ENCODE measurements around the gene TULP4.

The TULP4 gene

DNA sequence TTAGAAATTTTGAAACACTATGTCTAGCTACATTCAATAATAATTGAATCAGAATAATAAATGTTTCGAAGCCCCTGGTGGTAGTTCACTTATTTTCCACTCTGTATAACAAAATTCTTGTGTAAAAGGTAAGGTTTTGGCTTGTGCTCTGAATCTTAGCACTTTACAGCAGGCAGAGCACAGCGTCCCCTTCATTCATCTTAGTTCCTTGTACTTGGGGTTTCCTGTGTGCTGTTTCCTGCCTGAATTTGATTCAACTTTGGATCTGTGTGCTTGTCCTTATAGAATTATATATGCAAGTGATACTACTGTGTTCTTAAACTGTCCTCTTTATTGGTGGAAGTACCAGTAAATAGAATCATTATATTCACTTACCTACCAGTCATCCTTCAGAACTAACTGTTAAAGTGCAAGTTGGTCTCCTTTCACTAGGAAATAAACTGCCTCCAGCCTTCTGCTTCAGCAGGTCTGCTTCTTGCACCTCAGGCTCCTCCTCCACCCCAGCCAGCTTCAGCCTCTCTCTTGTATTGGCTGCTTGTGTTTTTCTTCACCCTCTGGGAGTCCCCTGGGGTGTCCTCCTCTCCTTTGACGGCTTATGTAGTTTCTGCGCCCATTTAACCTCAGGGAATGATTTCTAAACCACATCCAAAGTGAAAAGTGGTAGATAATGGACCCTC is 28.8 kb upstream of the TULP4 start:
- Histone ChIP-seq H3K4me3 (ENCODE audit: low read depth in 1 of 2, low read length in 2 of 2) (no peak overlapping the region), H3K27ac (ENCODE audit: low read length) (peak overlapping the region; percentile 88), H3K4me1 (ENCODE audit: control insufficient read depth in 1 of 2, insufficient read depth in 2 of 2, low read length in 2 of 2) (peaks cover 4 to 23% of the 10 kb centered on the region in 2 donors)

DNA sequence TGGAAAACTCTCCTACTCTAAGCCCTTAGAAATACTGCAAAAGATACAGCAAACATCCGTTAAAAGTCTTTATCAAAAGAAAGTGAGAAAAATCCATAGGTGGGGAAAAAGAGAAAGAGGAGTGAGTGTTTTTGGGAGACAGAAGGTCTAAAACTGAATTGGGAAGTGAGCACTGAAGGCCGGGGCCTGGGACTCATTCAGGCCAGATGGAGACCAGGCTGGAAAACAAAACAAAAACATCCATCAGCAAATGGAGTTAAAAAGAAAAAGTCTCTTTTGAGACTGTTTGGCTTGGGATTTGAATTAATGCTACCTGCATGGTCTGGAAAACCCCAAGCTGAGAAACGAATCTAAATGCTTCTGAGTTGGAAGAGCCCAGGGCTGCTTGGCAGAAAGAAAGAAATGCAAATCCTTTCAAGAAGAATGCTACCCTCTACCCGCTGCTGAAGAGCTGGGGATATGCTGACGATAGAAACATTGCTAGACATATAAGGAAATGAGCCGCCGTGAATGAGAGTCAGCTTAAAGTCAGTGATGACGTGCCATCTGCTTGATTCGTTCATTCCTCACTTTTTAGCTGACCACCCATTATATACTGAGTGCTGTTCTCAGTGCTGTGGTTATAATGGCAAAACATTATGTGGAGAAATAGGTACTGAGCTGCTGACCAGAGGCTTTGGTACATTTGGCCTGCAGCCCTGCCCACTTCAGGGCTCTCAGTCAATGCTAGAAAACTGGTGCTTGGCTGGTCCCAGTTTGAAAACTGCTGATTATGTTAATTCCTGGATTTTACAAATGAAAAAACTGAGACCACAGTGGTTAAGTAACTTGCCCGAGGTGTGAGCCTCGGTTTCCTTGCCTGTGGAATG is 28.0 kb upstream of the TULP4 start:
- no peaks in the 10 kb centered on the region for H3K9me3 ChIP-seq (ENCODE audit: control insufficient read depth in 1 of 2, low read length in 2 of 2)
- no peaks in the 10 kb centered on the region for H3K36me3 ChIP-seq (ENCODE audit: control insufficient read depth in 1 of 2, insufficient read depth in 2 of 2, low read length in 2 of 2)
- peak overlapping the region; percentile 88 for H3K27ac ChIP-seq (ENCODE audit: low read length)
- no peak overlapping the region for H3K4me3 ChIP-seq (ENCODE audit: low read depth in 1 of 2, low read length in 2 of 2)
- H3K27me3 ChIP-seq (ENCODE audit: low read depth, low read length) = no peaks in the 10 kb centered on the region
- peaks cover 4 to 23% of the 10 kb centered on the region in 2 donors for H3K4me1 ChIP-seq (ENCODE audit: control insufficient read depth in 1 of 2, insufficient read depth in 2 of 2, low read length in 2 of 2)

More for the DNA sequence above, 28.8 kb upstream of the TULP4 start:
- Histone ChIP-seq H3K27me3 (ENCODE audit: low read depth, low read length) (no peaks in the 10 kb centered on the region), H3K9me3 (ENCODE audit: control insufficient read depth in 1 of 2, low read length in 2 of 2) (no peaks in the 10 kb centered on the region), H3K36me3 (ENCODE audit: control insufficient read depth in 1 of 2, insufficient read depth in 2 of 2, low read length in 2 of 2) (no peaks in the 10 kb centered on the region)

DNA sequence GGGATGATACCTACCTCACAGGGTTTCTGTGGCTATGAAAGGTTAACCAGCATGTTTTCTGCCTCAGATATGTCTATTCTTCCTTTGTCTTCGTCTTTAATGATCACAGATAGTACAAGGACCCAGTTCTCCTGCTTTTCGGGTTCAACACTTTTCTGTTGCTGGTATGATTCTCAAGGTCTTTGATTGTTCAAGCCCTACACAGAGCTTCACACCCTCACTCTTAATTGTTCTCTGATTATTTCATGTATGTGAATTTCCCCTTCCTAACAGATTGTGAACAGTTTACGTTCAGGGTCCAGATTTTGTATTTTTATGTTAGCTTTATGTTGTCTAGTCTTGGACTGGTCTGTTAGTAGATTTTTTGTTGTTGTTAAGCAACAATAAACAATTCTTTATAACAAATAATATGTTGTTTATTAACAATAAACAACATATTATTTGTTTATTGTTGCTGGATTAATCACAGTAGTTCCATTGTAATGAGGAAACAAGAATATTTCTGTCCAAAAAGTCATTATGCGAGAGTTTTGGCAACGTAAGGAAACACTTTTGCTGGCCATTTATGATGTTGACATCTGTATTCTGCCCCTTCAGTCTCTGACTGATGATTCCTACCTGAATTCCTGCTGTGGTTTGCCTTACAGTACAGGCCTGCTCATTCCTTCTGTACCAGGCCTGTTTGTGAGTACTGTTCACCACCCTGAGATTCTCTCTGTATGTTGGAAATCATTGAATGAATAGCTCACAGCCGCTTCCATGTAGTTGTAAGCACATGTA is 27.2 kb upstream of the TULP4 start:
- Histone ChIP-seq H3K36me3 (ENCODE audit: control insufficient read depth in 1 of 2, insufficient read depth in 2 of 2, low read length in 2 of 2) (no peaks in the 10 kb centered on the region), H3K27me3 (ENCODE audit: low read depth, low read length) (no peaks in the 10 kb centered on the region), H3K4me1 (ENCODE audit: control insufficient read depth in 1 of 2, insufficient read depth in 2 of 2, low read length in 2 of 2) (peaks cover 4 to 23% of the 10 kb centered on the region in 2 donors), H3K9me3 (ENCODE audit: control insufficient read depth in 1 of 2, low read length in 2 of 2) (no peaks in the 10 kb centered on the region), H3K4me3 (ENCODE audit: low read depth in 1 of 2, low read length in 2 of 2) (no peak overlapping the region), H3K27ac (ENCODE audit: low read length) (peak overlapping the region; percentile 88)

DNA sequence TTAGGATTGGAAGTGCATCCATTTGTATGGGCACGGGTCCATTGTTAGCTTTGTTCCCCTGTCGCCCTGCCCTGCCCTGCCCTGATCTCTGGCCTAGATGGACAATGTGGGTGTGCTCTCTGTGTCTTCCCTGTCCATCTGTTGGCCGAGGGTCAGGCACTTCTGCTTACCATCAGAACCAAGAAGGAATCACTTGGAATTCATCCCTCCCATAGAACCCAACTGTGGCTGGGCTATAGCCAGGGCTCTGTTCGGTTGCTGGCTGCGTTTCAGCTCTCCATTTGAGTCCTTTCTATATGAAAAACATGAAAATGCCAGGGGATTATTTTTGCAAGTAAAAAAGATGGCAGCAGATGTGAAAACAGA is 26.6 kb upstream of the TULP4 start:
- H3K27me3 ChIP-seq (ENCODE audit: low read depth, low read length) = no peaks in the 10 kb centered on the region
- H3K9me3 ChIP-seq (ENCODE audit: control insufficient read depth in 1 of 2, low read length in 2 of 2) = no peaks in the 10 kb centered on the region
- H3K36me3 ChIP-seq (ENCODE audit: control insufficient read depth in 1 of 2, insufficient read depth in 2 of 2, low read length in 2 of 2) = no peaks in the 10 kb centered on the region
- H3K4me1 ChIP-seq (ENCODE audit: control insufficient read depth in 1 of 2, insufficient read depth in 2 of 2, low read length in 2 of 2) = peaks cover 4 to 23% of the 10 kb centered on the region in 2 donors
- H3K4me3 ChIP-seq (ENCODE audit: low read depth in 1 of 2, low read length in 2 of 2) = no peak overlapping the region
- H3K27ac ChIP-seq (ENCODE audit: low read length) = peak overlapping the region; percentile 54

DNA sequence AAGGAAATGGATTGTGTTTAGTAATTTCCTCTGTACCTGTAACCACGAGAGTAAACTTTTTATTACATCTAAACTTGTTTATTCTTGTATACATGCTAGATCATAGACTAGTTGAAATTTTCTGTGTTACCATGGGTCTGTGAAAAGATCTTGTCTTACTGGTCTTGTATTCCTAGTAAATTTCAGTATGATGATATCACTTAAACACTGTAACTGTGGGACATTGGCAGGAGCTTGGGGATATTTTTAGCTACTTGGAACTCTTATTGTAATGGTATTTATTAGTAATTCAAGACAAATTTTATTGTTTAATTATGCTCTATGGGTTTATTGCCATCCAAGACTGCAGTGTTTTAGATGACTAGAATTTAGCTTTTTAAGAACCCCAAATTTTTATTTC is 25.9 kb upstream of the TULP4 start:
- Histone ChIP-seq H3K27ac (ENCODE audit: low read length) (peak overlapping the region; percentile 54), H3K4me3 (ENCODE audit: low read depth in 1 of 2, low read length in 2 of 2) (no peak overlapping the region), H3K9me3 (ENCODE audit: control insufficient read depth in 1 of 2, low read length in 2 of 2) (no peaks in the 10 kb centered on the region), H3K36me3 (ENCODE audit: control insufficient read depth in 1 of 2, insufficient read depth in 2 of 2, low read length in 2 of 2) (no peaks in the 10 kb centered on the region), H3K4me1 (ENCODE audit: control insufficient read depth in 1 of 2, insufficient read depth in 2 of 2, low read length in 2 of 2) (peaks cover 4 to 23% of the 10 kb centered on the region in 2 donors), H3K27me3 (ENCODE audit: low read depth, low read length) (no peaks in the 10 kb centered on the region)

DNA sequence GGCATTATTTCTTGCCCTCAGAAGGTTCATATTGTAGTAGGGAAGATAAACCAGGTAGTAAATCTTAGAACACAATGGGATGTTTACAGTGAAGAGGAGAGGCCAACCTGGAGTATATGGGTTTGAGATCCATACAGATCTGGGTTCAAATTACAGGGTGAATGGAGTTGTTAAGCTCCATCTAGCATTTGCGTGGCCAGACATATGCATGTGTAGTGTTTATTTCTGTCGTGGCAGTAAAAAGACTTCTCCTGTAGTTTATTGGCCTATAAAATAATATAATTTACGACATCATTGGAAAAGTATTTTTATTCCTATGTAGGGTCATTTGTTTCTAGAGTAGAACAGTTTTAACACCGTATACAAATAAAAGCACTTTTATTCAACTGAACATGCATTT is 25.2 kb upstream of the TULP4 start:
- Histone ChIP-seq H3K9me3 (ENCODE audit: control insufficient read depth in 1 of 2, low read length in 2 of 2) (no peaks in the 10 kb centered on the region), H3K4me3 (ENCODE audit: low read depth in 1 of 2, low read length in 2 of 2) (no peak overlapping the region), H3K27ac (ENCODE audit: low read length) (peak overlapping the region; percentile 54), H3K27me3 (ENCODE audit: low read depth, low read length) (no peaks in the 10 kb centered on the region), H3K4me1 (ENCODE audit: control insufficient read depth in 1 of 2, insufficient read depth in 2 of 2, low read length in 2 of 2) (peaks cover 4 to 23% of the 10 kb centered on the region in 2 donors), H3K36me3 (ENCODE audit: control insufficient read depth in 1 of 2, insufficient read depth in 2 of 2, low read length in 2 of 2) (no peaks in the 10 kb centered on the region)

DNA sequence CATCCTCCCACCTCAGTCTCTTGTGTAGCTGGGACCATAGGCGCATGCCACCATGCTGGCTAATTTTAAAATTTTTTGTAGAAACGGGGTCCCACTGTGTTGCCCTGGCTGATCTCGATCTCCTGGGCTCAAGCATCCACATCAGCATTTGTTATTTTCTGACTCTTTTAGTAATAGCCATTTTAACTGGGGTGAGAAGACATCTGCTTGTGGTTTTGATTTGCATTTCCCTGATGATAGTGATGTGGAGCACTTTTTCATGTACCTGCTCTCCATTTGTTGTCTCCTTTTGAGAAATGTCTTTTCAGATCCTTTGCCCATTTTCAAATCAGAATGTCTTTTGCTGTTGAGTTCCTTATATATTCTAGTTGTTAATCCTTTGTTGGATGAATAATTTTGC is 22.2 kb upstream of the TULP4 start:
- H3K4me3 ChIP-seq (ENCODE audit: low read depth in 1 of 2, low read length in 2 of 2) = no peak overlapping the region
- no peak overlapping the region for H3K27ac ChIP-seq (ENCODE audit: low read length)
- no peaks in the 10 kb centered on the region for H3K27me3 ChIP-seq (ENCODE audit: low read depth, low read length)
- no peaks in the 10 kb centered on the region for H3K9me3 ChIP-seq (ENCODE audit: control insufficient read depth in 1 of 2, low read length in 2 of 2)
- H3K4me1 ChIP-seq (ENCODE audit: control insufficient read depth in 1 of 2, insufficient read depth in 2 of 2, low read length in 2 of 2) = peaks cover 0 to 16% of the 10 kb centered on the region in 2 donors
- no peaks in the 10 kb centered on the region for H3K36me3 ChIP-seq (ENCODE audit: control insufficient read depth in 1 of 2, insufficient read depth in 2 of 2, low read length in 2 of 2)

DNA sequence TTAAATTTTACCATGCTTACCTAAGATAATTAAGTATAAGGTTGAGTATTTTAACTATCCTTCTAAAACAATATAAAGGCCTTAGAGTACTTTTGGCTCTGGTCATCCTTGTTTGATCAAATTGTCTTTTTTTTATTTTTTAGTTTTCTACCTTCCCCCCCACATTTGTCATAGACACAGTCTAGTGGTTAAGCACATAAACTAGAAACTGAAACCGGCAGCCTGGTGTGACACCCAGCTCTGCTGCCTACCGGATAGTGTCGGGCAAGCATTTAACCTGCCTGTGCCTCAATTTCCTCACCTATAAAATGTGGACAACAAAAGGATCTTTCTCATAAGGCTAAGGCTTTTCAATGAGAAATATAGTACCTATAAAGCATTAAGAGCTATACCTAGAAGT is 21.6 kb upstream of the TULP4 start:
- H3K9me3 ChIP-seq (ENCODE audit: control insufficient read depth in 1 of 2, low read length in 2 of 2) = no peaks in the 10 kb centered on the region
- no peak overlapping the region for H3K4me3 ChIP-seq (ENCODE audit: low read depth in 1 of 2, low read length in 2 of 2)

DNA sequence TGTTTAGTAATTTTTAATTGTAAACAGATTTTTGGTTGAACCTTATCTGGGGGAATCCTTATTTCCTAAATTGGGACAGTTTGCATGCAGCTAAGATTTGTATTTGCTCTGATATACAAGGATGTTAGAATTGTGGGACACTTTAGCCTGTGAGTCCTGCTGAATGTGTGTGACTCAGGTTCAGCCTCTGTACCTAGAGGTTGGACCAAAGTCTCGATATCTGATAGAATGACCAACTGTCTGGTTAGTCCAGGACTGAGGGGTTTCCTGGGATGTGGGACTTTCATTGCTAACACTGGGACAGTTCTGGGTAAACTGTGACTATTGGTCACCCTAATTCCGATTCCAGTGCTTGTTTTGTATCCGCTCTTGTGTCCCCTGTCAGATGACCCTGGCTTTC is 20.2 kb upstream of the TULP4 start:
- no peak overlapping the region for H3K27ac ChIP-seq (ENCODE audit: low read length)
- no peaks in the 10 kb centered on the region for H3K36me3 ChIP-seq (ENCODE audit: control insufficient read depth in 1 of 2, insufficient read depth in 2 of 2, low read length in 2 of 2)
- H3K9me3 ChIP-seq (ENCODE audit: control insufficient read depth in 1 of 2, low read length in 2 of 2) = no peaks in the 10 kb centered on the region
- no peak overlapping the region for H3K4me3 ChIP-seq (ENCODE audit: low read depth in 1 of 2, low read length in 2 of 2)
- no peaks in the 10 kb centered on the region for H3K27me3 ChIP-seq (ENCODE audit: low read depth, low read length)
- no peaks in the 10 kb centered on the region for H3K4me1 ChIP-seq (ENCODE audit: control insufficient read depth in 1 of 2, insufficient read depth in 2 of 2, low read length in 2 of 2)

More for the DNA sequence above, 21.6 kb upstream of the TULP4 start:
- no peaks in the 10 kb centered on the region for H3K36me3 ChIP-seq (ENCODE audit: control insufficient read depth in 1 of 2, insufficient read depth in 2 of 2, low read length in 2 of 2)
- peak overlapping the region; percentile 39 for H3K27ac ChIP-seq (ENCODE audit: low read length)
- H3K27me3 ChIP-seq (ENCODE audit: low read depth, low read length) = no peaks in the 10 kb centered on the region
- peaks cover 0 to 12% of the 10 kb centered on the region in 2 donors for H3K4me1 ChIP-seq (ENCODE audit: control insufficient read depth in 1 of 2, insufficient read depth in 2 of 2, low read length in 2 of 2)

DNA sequence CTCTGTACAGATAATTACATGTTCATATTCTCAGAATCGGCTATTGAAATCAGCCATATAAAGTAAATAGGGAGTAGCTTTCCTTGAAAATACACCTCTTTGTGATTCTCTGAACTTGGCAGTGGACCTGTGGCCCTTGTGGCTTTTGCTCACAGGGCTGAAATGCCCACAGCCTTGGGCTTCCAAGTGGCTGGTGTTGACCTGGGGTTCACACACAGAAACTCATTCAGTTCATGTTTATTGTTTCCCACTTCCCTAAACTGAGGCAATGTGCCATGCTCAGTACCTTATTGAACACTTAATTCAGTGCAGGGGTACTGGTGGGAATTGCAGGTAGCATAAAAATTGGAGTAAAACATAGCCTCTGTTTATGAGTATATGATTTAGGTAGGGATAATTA is 19.1 kb upstream of the TULP4 start:
- no peaks in the 10 kb centered on the region for H3K27me3 ChIP-seq (ENCODE audit: low read depth, low read length)
- H3K9me3 ChIP-seq (ENCODE audit: control insufficient read depth in 1 of 2, low read length in 2 of 2) = peaks cover 0 to 4% of the 10 kb centered on the region in 2 donors
- no peaks in the 10 kb centered on the region for H3K4me1 ChIP-seq (ENCODE audit: control insufficient read depth in 1 of 2, insufficient read depth in 2 of 2, low read length in 2 of 2)
- H3K27ac ChIP-seq (ENCODE audit: low read length) = no peak overlapping the region
- H3K36me3 ChIP-seq (ENCODE audit: control insufficient read depth in 1 of 2, insufficient read depth in 2 of 2, low read length in 2 of 2) = no peaks in the 10 kb centered on the region
- no peak overlapping the region for H3K4me3 ChIP-seq (ENCODE audit: low read depth in 1 of 2, low read length in 2 of 2)

Measured in muscle layer of duodenum (tissue), 2 donors.